IMR-90 (cell line): Measurements from ENCODE around the gene TSR1. TPM values are rescaled to one million over a fixed set of nuclear protein-coding genes. Genes with fewer than 3 reads are reported as not detected.

Source experiments
- ATAC-seq: fragments of 200-7000 bp; cut with Tn5 transposase; 2 replicates; pipeline ENCODE4 v1.9.1; 2020; ENCODE audit warnings: low read depth, mild to moderate bottlenecking, moderate library complexity
- BruUV-seq: library from RNA; stranded (reverse); fragments of 400-500 nt; replicated peaks from 2 replicates; lab custom pipeline; 2021; lab: Mats Ljungman, UMichigan
- CTCF ChIA-PET: fragments of 300-600 bp; formaldehyde crosslinking; extraction: SDS; loops from one replicate; lab custom pipeline; 2021; ENCODE audit warnings: antibody characterized with exemption; lab: Yijun Ruan, JAX
- POLR2A ChIA-PET: fragments of 300-600 bp; sonication (Branson Sonifier 250); formaldehyde crosslinking; loops from one replicate; lab custom pipeline; 2022; ENCODE audit warnings: antibody characterized with exemption; ENCODE audit not compliant: unreplicated experiment; lab: Charles Lee
- DNase-seq: peaks from one replicate; pipeline ENCODE4 v3.0.0; 2013
- H2AFZ ChIP-seq: replicated peaks from 2 replicates; pipeline ENCODE3; 2013; ENCODE audit warnings: low read length, mild to moderate bottlenecking; ENCODE audit not compliant: poor library complexity
- H2AK5ac ChIP-seq: 2 replicates; pipeline ENCODE4 v1.6.1; 2013; ENCODE audit warnings: low read depth, low read length, inconsistent platforms
- H2AK9ac ChIP-seq: replicated peaks from 2 replicates; pipeline ENCODE3; 2013; ENCODE audit warnings: mild to moderate bottlenecking, low read depth, low read length, moderate library complexity; ENCODE audit not compliant: poor library complexity
- H2BK120ac ChIP-seq: 2 replicates; pipeline ENCODE4 v1.6.1; 2013; ENCODE audit warnings: low read depth, low read length, inconsistent platforms
- H2BK15ac ChIP-seq: 3 replicates; pipeline ENCODE4 v1.6.1; 2013; ENCODE audit warnings: low read depth, low read length, inconsistent platforms
- H2BK20ac ChIP-seq: 2 replicates; pipeline ENCODE4 v1.6.1; 2013; ENCODE audit warnings: low read depth, mild to moderate bottlenecking, inconsistent platforms, low read length, moderate library complexity
- H2BK5ac ChIP-seq: 2 replicates; pipeline ENCODE4 v1.6.1; 2013; ENCODE audit warnings: mild to moderate bottlenecking, low read depth, low read length, inconsistent platforms; ENCODE audit not compliant: poor library complexity, severe bottlenecking
- H3K14ac ChIP-seq: replicated peaks from 2 replicates; pipeline ENCODE4 v1.6.1; 2013; ENCODE audit warnings: low read depth, low read length, inconsistent platforms
- H3K18ac ChIP-seq: 2 replicates; pipeline ENCODE4 v1.6.1; 2013; ENCODE audit warnings: low read depth, low read length, control low read depth
- H3K23ac ChIP-seq: 2 replicates; pipeline ENCODE4 v1.6.1; 2013; ENCODE audit warnings: low read depth, low read length, inconsistent platforms
- H3K27ac ChIP-seq: 2 replicates; pipeline ENCODE4 v1.5.1; 2013; ENCODE audit warnings: mild to moderate bottlenecking, control low read depth, low read length; ENCODE audit not compliant: insufficient read depth
- H3K27me3 ChIP-seq: 2 replicates; pipeline ENCODE4 v1.6.1; 2013; ENCODE audit warnings: low read length; ENCODE audit not compliant: control insufficient read depth, insufficient read depth
- H3K36me3 ChIP-seq: 2 replicates; pipeline ENCODE4 v1.6.1; 2013; ENCODE audit warnings: low read length, mixed read lengths; ENCODE audit not compliant: control insufficient read depth, insufficient read depth
- H3K4ac ChIP-seq: 2 replicates; pipeline ENCODE4 v1.6.1; 2013; ENCODE audit warnings: low read depth, low read length, inconsistent platforms
- H3K4me1 ChIP-seq: 2 replicates; pipeline ENCODE4 v1.6.1; 2013; ENCODE audit warnings: low read length, mixed read lengths; ENCODE audit not compliant: control insufficient read depth, insufficient read depth
- H3K4me2 ChIP-seq: 2 replicates; pipeline ENCODE4 v1.6.1; 2013; ENCODE audit warnings: low read depth, mild to moderate bottlenecking, control low read depth, low read length, moderate library complexity
- H3K4me3 ChIP-seq: 2 replicates; pipeline ENCODE4 v1.5.1; 2013; ENCODE audit warnings: low read depth, mild to moderate bottlenecking, control low read depth, low read length, moderate library complexity; ENCODE audit not compliant: insufficient read depth
- H3K56ac ChIP-seq: 2 replicates; pipeline ENCODE4 v1.6.1; 2013; ENCODE audit warnings: low read length, inconsistent platforms; ENCODE audit not compliant: insufficient read depth; ENCODE audit errors: extremely low read depth
- H3K79me1 ChIP-seq, 2 experiments: 2 replicates each; pipeline ENCODE4 v1.6.1; 2013; ENCODE audit warnings: low read length in 2 of 2, inconsistent platforms in 1 of 2, low read depth in 1 of 2
- H3K9ac ChIP-seq: 2 replicates; pipeline ENCODE4 v1.6.1; 2013; ENCODE audit warnings: low read depth, low read length, control low read depth
- H3K9me1 ChIP-seq: 2 replicates; pipeline ENCODE4 v1.6.1; 2013; ENCODE audit warnings: low read length, inconsistent platforms; ENCODE audit not compliant: insufficient read depth
- H3K9me3 ChIP-seq: 2 replicates; pipeline ENCODE4 v1.6.1; 2013; ENCODE audit warnings: low read length; ENCODE audit not compliant: control insufficient read depth, insufficient read depth
- H4K20me1 ChIP-seq: 2 replicates; pipeline ENCODE4 v1.6.1; 2013; ENCODE audit warnings: low read length, inconsistent platforms; ENCODE audit not compliant: insufficient read depth
- H4K5ac ChIP-seq: 2 replicates; pipeline ENCODE4 v1.6.1; 2013; ENCODE audit warnings: mild to moderate bottlenecking, low read depth, low read length, control low read depth
- H4K8ac ChIP-seq, 2 experiments: 2 replicates each; pipeline ENCODE4 v1.6.1; 2013; ENCODE audit warnings: low read depth in 2 of 2, low read length in 2 of 2, control low read depth in 1 of 2, inconsistent platforms in 1 of 2
- H4K91ac ChIP-seq: 2 replicates; pipeline ENCODE4 v1.6.1; 2013; ENCODE audit warnings: low read depth, low read length, inconsistent platforms; ENCODE audit not compliant: insufficient read depth
- BHLHE40 ChIP-seq: fragments of 150-350 bp; IDR thresholded peaks from 2 replicates; pipeline ENCODE4 v1.6.1; 2016; ENCODE audit warnings: mild to moderate bottlenecking, low read depth, low read length
- CEBPB ChIP-seq: IDR thresholded peaks from 2 replicates; pipeline ENCODE4 v1.6.1; 2012; ENCODE audit warnings: low read depth, low read length, improper control_type of control experiment
- CHD1 ChIP-seq: IDR thresholded peaks from 2 replicates; pipeline ENCODE4 v1.6.1; 2012; ENCODE audit warnings: low read depth, low read length, improper control_type of control experiment
- FOS ChIP-seq: fragments of 150-350 bp; IDR thresholded peaks from 2 replicates; pipeline ENCODE4 v1.6.1; 2016; ENCODE audit warnings: low read depth, low read length
- MAFK ChIP-seq: IDR thresholded peaks from 2 replicates; pipeline ENCODE4 v1.6.1; 2012; ENCODE audit warnings: low read depth, low read length, improper control_type of control experiment
- MAZ ChIP-seq: IDR thresholded peaks from 2 replicates; pipeline ENCODE4 v1.6.1; 2012; ENCODE audit warnings: low read depth, mild to moderate bottlenecking, low read length, improper control_type of control experiment, moderate library complexity, borderline replicate concordance
- MXI1 ChIP-seq: IDR thresholded peaks from 2 replicates; pipeline ENCODE4 v1.6.1; 2012; ENCODE audit warnings: low read depth, mild to moderate bottlenecking, low read length, moderate library complexity, borderline replicate concordance
- NFE2L2 ChIP-seq: fragments of 150-350 bp; IDR thresholded peaks from 2 replicates; pipeline ENCODE4 v1.6.1; 2016; ENCODE audit warnings: low read depth, mild to moderate bottlenecking, low read length
- POLR2A ChIP-seq: IDR thresholded peaks from 2 replicates; pipeline ENCODE4 v1.6.1; 2012; ENCODE audit warnings: mild to moderate bottlenecking, low read depth, low read length
- RAD21 ChIP-seq: IDR thresholded peaks from 2 replicates; pipeline ENCODE4 v1.6.1; 2012; ENCODE audit warnings: low read length, improper control_type of control experiment
- RCOR1 ChIP-seq: IDR thresholded peaks from 2 replicates; pipeline ENCODE4 v1.6.1; 2012; ENCODE audit warnings: mild to moderate bottlenecking, low read length, improper control_type of control experiment; ENCODE audit not compliant: insufficient replicate concordance
- RFX5 ChIP-seq: IDR thresholded peaks from 2 replicates; pipeline ENCODE4 v1.8.0; 2012; ENCODE audit warnings: low read depth, mild to moderate bottlenecking, low read length, moderate library complexity
- SMC3 ChIP-seq: fragments of 150-350 bp; IDR thresholded peaks from 2 replicates; pipeline ENCODE4 v1.6.1; 2016; ENCODE audit warnings: low read depth, mild to moderate bottlenecking, antibody characterized with exemption, low read length, moderate library complexity
- WGBS, 2 experiments: methylation state at CpG; one replicate each; pipeline versions ENCODE4 v1.1.5 to v1.1.7; 2013; ENCODE audit warnings: missing lambda C conversion rate in 2 of 2; ENCODE audit not compliant: insufficient read length in 1 of 2; ENCODE audit errors: extremely low coverage in 2 of 2; 5-methylcytosine and 5-hydroxymethylcytosine counted together
- dilution Hi-C: fragments of 300-500 bp; cut with HindIII; formaldehyde crosslinking; loops from one replicate; pipeline ENCODE4 v1.14.3; 2018; ENCODE audit warnings: low sequenced_read_pairs; ENCODE audit not compliant: unreplicated experiment
- in situ Hi-C: fragments of 300-500 bp; cut with MboI; formaldehyde crosslinking; loops from 3 replicates; pipeline ENCODE4 v1.14.3; 2019; ENCODE audit warnings: low sequenced_read_pairs, inconsistent platforms, mixed read lengths
- intact Hi-C: fragments of 100-400 bp; cut with micrococcal nuclease; formaldehyde crosslinking; loops from 2 replicates; pipeline ENCODE4 v1.10.0; 2022
- polyA plus RNA-seq, 3 experiments: library from polyadenylated mRNA; depleted of rRNA; stranded (reverse); fragments of >200 nt; gene quantifications; 2 replicates each; pipeline ENCODE4 v1.2.3, GENCODE V29; 2012; ENCODE audit warnings: low replicate concordance in 1 of 3
- total RNA-seq: library from RNA; depleted of rRNA; stranded (reverse); fragments of >200 nt; gene quantifications from 2 replicates; pipeline ENCODE4 v1.2.3, GENCODE V29; 2012
- TF ChIP-seq, protein P1 (sequence below): conservative IDR thresholded peaks from 2 replicates; pipeline ENCODE4 v1.5.1; 2012; ENCODE audit warnings: mild to moderate bottlenecking, low read depth, low read length, improper control_type of control experiment
- TF ChIP-seq, protein P2 (sequence below): fragments of 150-350 bp; IDR thresholded peaks from 2 replicates; pipeline ENCODE4 v1.6.1; 2016; ENCODE audit warnings: low read depth, mild to moderate bottlenecking, low read length, moderate library complexity, borderline replicate concordance
- TF ChIP-seq, protein P3 (sequence below): fragments of 150-350 bp; IDR thresholded peaks from 2 replicates; pipeline ENCODE4 v1.6.1; 2017; ENCODE audit warnings: mild to moderate bottlenecking, antibody characterized with exemption, low read length, low read depth

The TSR1 gene
- total and polyA plus RNA-seq, 2 of the 4 experiments (the other 2 are of a cell fraction) = 22.6 to 72.6 TPM

DNA sequence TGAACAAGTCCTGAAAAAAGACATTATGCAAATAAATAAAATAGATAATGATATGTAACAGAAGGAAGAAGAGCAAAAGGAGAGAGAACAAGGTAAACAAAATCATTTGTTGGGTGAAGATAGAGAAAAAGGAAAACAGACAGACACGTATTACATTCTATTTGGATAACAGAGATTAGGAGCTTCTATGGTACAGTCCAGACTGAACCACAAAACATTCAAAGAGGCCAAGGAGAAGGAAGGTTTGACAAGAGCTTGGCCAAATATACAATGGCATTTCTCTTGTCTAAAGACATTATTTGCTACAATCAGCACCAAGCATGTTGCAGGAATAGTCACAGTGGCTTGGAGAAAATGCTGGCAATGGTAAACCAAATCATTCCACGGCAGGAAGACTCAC is 61.8 kb downstream of the TSR1 start:
- Histone ChIP-seq H3K9me3 (no peaks in the 10 kb centered on the region), H2BK120ac (no peak overlapping the region), H2BK5ac (no peak overlapping the region), H3K27ac (no peak overlapping the region), H3K56ac (no peak overlapping the region), H2AK9ac (no peak overlapping the region), H3K36me3 (peaks cover 9% of the 10 kb centered on the region), H3K9ac (no peak overlapping the region), H2BK20ac (no peak overlapping the region), H3K18ac (no peak overlapping the region), H3K23ac (no peak overlapping the region), H2AK5ac (no peak overlapping the region), H3K4me2 (no peak overlapping the region), H4K20me1 (no peaks in the 10 kb centered on the region), H3K79me1 (peaks cover 11 to 25% of the 10 kb centered on the region in 2 experiments; a peak in 3 of 4 replicates), H2BK15ac (no peak overlapping the region), H3K14ac (no peak overlapping the region), H3K4ac (no peak overlapping the region), H3K4me3 (no peak overlapping the region), H3K4me1 (no peaks in the 10 kb centered on the region), H4K5ac (no peak overlapping the region), H3K9me1 (0 out of 2 replicates have a peak, but pooled peaks cover 5% of the 10 kb centered on the region), H3K27me3 (no peaks in the 10 kb centered on the region), H4K8ac (no peak overlapping the region), H4K91ac (no peak overlapping the region), H2AFZ (no peak overlapping the region)
- no peak for ATAC-seq
- CTCF ChIA-PET = no interaction called here
- TF ChIP-seq, protein P1, sequence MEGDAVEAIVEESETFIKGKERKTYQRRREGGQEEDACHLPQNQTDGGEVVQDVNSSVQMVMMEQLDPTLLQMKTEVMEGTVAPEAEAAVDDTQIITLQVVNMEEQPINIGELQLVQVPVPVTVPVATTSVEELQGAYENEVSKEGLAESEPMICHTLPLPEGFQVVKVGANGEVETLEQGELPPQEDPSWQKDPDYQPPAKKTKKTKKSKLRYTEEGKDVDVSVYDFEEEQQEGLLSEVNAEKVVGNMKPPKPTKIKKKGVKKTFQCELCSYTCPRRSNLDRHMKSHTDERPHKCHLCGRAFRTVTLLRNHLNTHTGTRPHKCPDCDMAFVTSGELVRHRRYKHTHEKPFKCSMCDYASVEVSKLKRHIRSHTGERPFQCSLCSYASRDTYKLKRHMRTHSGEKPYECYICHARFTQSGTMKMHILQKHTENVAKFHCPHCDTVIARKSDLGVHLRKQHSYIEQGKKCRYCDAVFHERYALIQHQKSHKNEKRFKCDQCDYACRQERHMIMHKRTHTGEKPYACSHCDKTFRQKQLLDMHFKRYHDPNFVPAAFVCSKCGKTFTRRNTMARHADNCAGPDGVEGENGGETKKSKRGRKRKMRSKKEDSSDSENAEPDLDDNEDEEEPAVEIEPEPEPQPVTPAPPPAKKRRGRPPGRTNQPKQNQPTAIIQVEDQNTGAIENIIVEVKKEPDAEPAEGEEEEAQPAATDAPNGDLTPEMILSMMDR = no peak
- TF ChIP-seq NFE2L2 (no peak), MAZ (no peak), POLR2A (no peak), CHD1 (no peak), RCOR1 (no peak), BHLHE40 (no peak), RFX5 (no peak), MXI1 (no peak), RAD21 (no peak), SMC3 (no peak), MAFK (no peak), FOS (no peak), CEBPB (no peak)
- TF ChIP-seq, protein P2, sequence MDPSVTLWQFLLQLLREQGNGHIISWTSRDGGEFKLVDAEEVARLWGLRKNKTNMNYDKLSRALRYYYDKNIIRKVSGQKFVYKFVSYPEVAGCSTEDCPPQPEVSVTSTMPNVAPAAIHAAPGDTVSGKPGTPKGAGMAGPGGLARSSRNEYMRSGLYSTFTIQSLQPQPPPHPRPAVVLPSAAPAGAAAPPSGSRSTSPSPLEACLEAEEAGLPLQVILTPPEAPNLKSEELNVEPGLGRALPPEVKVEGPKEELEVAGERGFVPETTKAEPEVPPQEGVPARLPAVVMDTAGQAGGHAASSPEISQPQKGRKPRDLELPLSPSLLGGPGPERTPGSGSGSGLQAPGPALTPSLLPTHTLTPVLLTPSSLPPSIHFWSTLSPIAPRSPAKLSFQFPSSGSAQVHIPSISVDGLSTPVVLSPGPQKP = no peak
- TF ChIP-seq, protein P3, sequence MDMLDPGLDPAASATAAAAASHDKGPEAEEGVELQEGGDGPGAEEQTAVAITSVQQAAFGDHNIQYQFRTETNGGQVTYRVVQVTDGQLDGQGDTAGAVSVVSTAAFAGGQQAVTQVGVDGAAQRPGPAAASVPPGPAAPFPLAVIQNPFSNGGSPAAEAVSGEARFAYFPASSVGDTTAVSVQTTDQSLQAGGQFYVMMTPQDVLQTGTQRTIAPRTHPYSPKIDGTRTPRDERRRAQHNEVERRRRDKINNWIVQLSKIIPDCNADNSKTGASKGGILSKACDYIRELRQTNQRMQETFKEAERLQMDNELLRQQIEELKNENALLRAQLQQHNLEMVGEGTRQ = no peak
- intact Hi-C loops (no loop called here), in situ Hi-C loops (no loop called here), dilution Hi-C loops (no loop called here)
- 100% methylated on average over 1 of the region's 2 CpGs; no CpG with 5 or more reads in 1 of the 2 experiments for WGBS, 2 experiments
- POLR2A ChIA-PET = no interaction called here
- DNase-seq = no peak
- no TSS peak for BruUV-seq
